ENCODE measurements around the gene ERRFI1.

The ERRFI1 gene

DNA sequence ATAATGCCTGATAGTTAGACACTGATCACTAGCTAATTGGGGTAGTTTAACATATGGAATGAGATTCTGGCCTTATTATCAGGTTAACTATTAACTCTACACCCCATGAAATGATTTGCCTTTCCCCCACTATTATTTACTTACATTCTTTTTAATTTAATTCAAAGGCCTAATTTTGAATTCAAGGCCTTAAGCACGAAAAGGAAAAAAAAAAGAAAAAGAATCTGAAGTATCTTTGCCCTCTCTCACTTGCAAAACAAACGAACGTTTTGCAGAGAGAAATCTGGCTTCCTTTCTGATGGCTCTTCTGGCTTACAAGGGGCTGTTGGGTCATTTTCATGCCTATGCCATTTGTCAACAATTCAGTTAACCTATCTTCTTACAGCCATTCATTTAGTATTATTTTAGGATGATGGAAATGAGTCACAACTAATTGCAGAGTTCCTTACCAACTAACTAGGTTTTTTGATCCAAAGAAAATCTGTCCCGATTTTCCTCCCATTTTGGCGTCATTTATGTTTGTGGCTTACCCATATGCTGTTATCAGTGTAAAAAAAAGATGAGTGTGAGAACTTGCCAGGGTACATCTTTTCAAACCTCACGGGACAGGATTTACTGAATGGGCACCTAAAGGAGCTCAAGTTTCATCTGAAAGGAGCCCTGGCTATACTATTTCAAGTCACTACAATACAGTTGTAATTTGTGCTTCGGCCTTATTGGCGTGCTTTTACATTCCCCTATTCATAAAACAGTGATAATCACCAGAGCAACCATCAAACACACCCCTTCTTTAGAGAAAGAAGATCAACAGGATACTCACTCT is 1.9 kb upstream of the ERRFI1 start:
- Mint-ChIP-seq H3K4me1 (ENCODE audit: low read depth) (peaks cover 10% of the 10 kb centered on the region), H3K27ac (no peak overlapping the region), H3K27me3 (peaks cover 38% of the 10 kb centered on the region), H3K4me3 (no peak overlapping the region), H3K9me3 (no peaks in the 10 kb centered on the region), H3K36me3 (ENCODE audit: low read depth) (no peaks in the 10 kb centered on the region)

DNA sequence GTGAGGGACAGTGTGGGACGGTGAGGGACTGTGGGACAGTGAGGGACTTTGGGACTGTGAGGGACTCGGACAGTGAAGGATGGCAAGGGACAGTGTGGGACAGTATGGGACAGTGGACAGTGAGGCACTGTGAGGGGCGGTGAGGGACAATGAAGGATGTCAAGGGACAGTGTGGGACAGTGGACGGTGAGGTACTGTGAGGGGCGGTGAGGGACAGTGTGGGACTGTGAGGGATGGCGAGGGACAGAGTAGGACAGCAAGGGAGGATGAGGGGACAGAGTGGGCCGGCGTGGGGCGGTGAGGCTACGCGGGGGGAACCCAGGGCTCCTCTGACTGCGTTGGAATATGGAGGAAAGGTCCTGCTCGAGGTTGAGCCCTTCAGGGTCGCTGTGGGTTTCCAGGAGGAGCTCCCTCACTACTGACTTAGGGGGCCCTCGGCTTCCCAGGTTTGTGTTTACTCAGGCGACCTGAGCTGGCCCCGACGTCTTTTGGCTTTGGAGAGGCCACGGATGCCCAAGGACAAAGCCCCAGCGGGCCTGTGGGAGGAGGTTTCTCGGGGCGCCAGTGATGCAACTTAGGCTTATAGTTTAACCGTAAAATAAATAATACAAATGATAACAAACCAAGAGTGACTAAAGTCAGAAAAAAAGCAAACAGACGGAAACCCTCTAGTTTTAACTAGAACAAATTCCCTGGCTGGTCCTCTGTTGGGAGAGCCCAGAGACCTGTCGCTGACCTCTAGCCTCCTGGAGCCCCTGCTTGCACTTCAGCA is 1.1 kb upstream of the ERRFI1 start:
- Mint-ChIP-seq H3K4me1 (ENCODE audit: low read depth) (peaks cover 10% of the 10 kb centered on the region), H3K9me3 (no peaks in the 10 kb centered on the region), H3K4me3 (peak overlapping the region; percentile 39), H3K27me3 (peaks cover 45% of the 10 kb centered on the region), H3K27ac (peak overlapping the region; percentile 15), H3K36me3 (ENCODE audit: low read depth) (no peaks in the 10 kb centered on the region)

- Mint-ChIP-seq H3K27me3 (peaks cover 48% of the 10 kb centered on the region), H3K4me3 (peak overlapping the region; percentile 88), H3K4me1 (ENCODE audit: low read depth) (peaks cover 10% of the 10 kb centered on the region), H3K9me3 (no peaks in the 10 kb centered on the region), H3K27ac (peak overlapping the region; percentile 74), H3K36me3 (ENCODE audit: low read depth) (no peaks in the 10 kb centered on the region)
These were observed 401 bp downstream of the ERRFI1 start for GRCh38 chr1:8025671-8026144.

DNA sequence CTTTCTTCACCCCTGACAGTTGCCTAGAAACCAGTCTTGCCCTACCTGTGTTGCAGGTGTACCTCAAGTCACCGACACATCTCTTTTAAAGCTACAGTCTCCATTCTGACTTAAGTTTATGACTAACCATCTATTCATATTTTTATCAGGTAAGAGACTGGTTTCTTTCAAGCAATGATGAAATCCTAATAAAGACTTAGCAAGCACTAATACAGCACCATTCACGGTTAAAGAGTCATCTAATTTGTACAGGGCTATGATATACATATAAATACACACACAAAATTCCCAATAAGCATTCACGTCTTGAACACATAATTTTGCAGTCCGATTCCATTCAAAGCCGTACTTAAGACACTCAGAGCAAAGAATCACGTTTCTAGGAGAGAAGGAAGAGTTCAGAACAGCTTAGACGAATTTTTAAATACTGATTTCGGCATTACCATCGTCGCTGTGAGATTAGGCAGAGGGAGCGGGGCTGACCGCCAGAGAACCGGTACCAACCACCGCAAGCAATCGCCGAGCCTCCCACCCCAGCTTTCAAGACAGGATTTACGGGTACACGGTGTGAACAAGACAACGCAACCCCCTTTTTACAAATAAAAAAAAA is 943 bp downstream of the ERRFI1 start:
- Mint-ChIP-seq H3K27me3 (peaks cover 48% of the 10 kb centered on the region), H3K9me3 (no peaks in the 10 kb centered on the region), H3K4me1 (ENCODE audit: low read depth) (peaks cover 10% of the 10 kb centered on the region), H3K27ac (peak overlapping the region; percentile 74), H3K36me3 (ENCODE audit: low read depth) (no peaks in the 10 kb centered on the region), H3K4me3 (peak overlapping the region; percentile 88)

DNA sequence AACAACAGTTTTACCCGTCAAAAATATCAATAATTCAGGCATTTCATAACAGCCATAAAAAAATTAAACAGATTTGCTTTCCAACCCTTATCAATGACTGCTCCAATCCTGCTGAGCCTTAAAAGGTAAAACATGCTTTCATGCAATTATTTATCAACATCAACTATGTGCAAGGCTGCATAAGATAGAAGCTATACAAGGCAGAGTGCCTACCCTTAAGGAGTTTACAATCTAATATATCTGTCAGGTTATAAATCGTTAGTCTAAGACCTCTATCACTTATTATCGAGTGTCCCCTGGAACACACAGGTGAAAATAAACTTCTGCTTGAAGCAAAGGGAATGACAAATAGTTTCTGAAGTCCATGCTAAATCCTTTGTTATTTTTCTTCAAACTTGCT is 1.8 kb downstream of the ERRFI1 start:
- no peak overlapping the region for H3K4me3 Mint-ChIP-seq

DNA sequence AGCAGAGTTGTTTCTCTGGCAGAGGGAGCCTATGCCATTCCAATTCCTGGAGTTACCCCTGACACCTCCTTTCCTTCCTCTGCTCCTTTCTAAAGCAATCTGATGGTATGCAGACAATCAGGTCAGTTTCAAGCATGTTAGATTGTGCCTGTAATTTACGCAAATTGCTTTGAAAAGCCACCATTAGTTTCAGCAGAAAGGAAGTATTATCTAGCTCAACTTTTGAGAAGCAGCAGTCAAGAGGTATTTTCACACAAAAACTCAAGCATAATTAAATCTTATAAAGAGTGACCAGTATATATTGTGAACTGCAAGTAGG is 2.2 kb downstream of the ERRFI1 start:
- Mint-ChIP-seq H3K4me3 (no peak overlapping the region), H3K4me1 (ENCODE audit: low read depth) (peaks cover 10% of the 10 kb centered on the region), H3K27ac (no peak overlapping the region), H3K36me3 (ENCODE audit: low read depth) (no peaks in the 10 kb centered on the region), H3K27me3 (peaks cover 52% of the 10 kb centered on the region), H3K9me3 (no peaks in the 10 kb centered on the region)

More for the DNA sequence above, 1.8 kb downstream of the ERRFI1 start:
- Mint-ChIP-seq H3K9me3 (no peaks in the 10 kb centered on the region), H3K4me1 (ENCODE audit: low read depth) (peaks cover 10% of the 10 kb centered on the region), H3K27ac (no peak overlapping the region), H3K36me3 (ENCODE audit: low read depth) (no peaks in the 10 kb centered on the region), H3K27me3 (peaks cover 49% of the 10 kb centered on the region)

GRCh38 chr1:8023287-8023994 is 2.7 kb downstream of the ERRFI1 start:
- H3K27me3 Mint-ChIP-seq = peaks cover 57% of the 10 kb centered on the region
- H3K27ac Mint-ChIP-seq = no peak overlapping the region
- H3K9me3 Mint-ChIP-seq = no peaks in the 10 kb centered on the region
- peaks cover 10% of the 10 kb centered on the region for H3K4me1 Mint-ChIP-seq (ENCODE audit: low read depth)
- H3K36me3 Mint-ChIP-seq (ENCODE audit: low read depth) = no peaks in the 10 kb centered on the region
- no peak overlapping the region for H3K4me3 Mint-ChIP-seq

DNA sequence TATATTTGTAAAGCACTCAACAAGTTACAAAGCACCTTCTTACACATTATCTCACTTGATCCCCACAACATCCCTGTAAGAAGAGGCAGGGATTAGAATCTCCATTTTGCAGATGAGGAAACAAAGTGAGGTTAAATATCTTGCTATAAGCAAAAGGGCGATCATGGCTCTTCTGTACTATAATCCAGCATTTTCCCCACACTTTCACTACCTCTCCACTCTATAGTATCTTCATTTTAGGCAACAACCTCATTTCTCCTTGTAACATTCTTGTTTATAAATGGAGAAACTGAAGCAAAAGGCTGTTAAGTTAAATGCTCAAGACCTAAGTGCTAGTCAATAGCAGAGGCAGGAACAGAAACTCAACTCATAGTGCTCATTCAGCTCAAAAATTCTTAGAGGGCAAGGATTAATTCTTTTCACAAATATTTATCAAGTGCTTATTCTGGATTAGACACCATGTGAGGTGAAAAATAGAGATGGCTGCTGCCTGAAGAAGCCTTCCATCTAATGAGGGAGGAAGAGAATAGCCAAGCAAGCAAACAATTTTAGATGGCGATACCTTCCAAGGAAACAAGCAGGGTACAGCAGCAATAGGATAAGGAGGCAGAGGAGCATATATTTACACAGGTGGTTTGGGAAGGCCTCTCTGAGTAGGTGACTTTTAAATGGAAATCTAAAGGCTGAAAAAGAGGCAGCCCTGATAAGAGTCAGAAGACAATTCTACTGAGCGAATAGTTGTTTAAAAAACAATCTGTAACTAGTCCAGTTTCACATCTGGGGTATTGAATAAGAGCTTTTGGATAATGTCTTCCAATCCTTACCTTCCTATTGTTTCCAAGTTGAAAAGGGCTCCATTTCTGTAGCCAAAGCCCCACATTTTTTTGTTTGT is 3.5 kb downstream of the ERRFI1 start:
- Mint-ChIP-seq H3K27me3 (peaks cover 57% of the 10 kb centered on the region), H3K4me3 (no peak overlapping the region), H3K36me3 (ENCODE audit: low read depth) (no peaks in the 10 kb centered on the region), H3K27ac (no peak overlapping the region), H3K4me1 (ENCODE audit: low read depth) (peaks cover 10% of the 10 kb centered on the region), H3K9me3 (no peaks in the 10 kb centered on the region)

DNA sequence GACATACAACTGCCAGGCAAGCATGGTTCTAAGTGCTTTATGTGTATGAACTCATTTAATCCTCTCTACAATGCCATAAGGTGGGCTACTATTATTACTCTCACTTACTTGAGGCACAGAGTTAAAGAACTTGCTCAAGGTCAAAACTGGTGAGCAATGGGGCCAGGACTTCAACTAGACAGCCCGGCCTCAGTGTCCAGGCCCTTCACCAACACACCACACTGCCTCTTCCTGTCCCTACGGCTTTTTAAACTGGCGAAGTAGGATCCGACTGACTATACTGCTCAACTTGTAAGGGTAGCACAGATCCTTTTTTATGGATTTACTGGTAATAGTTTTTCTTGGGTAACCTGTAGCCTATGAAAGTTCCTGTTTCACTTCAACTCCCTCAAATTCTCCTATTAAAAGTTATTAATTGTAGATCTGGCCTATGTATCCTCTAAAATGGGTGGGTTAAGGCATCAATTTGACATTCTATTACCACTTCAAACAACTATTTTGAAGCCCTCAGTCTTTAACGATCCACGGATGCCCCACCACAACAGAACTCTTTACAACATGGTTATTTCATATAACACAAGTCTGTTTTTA is 4.3 kb downstream of the ERRFI1 start:
- peaks cover 61% of the 10 kb centered on the region for H3K27me3 Mint-ChIP-seq
- no peak overlapping the region for H3K4me3 Mint-ChIP-seq
- no peaks in the 10 kb centered on the region for H3K36me3 Mint-ChIP-seq (ENCODE audit: low read depth)
- H3K4me1 Mint-ChIP-seq (ENCODE audit: low read depth) = peaks cover 8% of the 10 kb centered on the region
- H3K9me3 Mint-ChIP-seq = no peaks in the 10 kb centered on the region
- no peak overlapping the region for H3K27ac Mint-ChIP-seq

DNA sequence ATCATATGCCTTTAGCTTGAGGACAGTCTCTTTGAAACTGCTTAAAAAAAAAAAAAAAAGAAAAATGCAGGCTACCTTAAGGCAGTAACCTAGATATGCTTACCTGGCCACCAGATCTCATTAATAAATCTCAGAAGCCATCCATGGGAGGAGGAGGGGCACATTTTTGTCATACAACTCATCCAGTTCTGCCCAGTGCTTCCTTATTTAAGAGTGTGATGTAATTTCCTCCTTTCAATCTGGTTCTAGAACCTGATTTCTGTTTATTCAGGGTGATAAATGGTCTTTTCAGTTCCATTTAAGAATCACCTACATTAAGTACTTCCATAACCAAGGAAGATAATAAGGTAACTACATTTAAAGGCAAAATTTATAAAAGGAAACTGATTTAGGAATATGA is 6.1 kb downstream of the ERRFI1 start:
- Mint-ChIP-seq H3K9me3 (no peaks in the 10 kb centered on the region), H3K36me3 (ENCODE audit: low read depth) (no peaks in the 10 kb centered on the region), H3K27ac (no peak overlapping the region), H3K27me3 (peaks cover 64% of the 10 kb centered on the region), H3K4me3 (no peak overlapping the region), H3K4me1 (ENCODE audit: low read depth) (peaks cover 1% of the 10 kb centered on the region)

DNA sequence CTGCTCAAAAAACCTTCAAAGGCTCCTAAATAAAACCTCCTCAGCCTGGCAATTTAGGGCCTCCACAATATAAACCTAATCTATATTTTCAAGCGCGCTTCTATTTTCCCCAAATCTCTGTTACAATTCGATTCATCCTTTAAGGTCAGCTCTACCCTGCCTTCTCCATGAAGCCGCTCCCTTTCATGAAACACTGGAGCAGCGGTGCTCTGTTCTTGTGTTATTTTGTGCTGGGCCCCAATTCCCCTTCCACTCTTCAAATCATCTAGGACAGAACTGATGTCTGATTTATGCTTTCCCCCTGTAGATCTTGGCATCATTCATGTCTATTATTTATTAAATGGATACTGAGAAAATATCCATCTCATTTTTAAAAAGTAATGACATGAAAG is 6.9 kb downstream of the ERRFI1 start:
- Mint-ChIP-seq H3K4me3 (no peak overlapping the region), H3K27me3 (peaks cover 56% of the 10 kb centered on the region), H3K27ac (no peak overlapping the region), H3K4me1 (ENCODE audit: low read depth) (no peaks in the 10 kb centered on the region), H3K36me3 (ENCODE audit: low read depth) (no peaks in the 10 kb centered on the region), H3K9me3 (no peaks in the 10 kb centered on the region)

DNA sequence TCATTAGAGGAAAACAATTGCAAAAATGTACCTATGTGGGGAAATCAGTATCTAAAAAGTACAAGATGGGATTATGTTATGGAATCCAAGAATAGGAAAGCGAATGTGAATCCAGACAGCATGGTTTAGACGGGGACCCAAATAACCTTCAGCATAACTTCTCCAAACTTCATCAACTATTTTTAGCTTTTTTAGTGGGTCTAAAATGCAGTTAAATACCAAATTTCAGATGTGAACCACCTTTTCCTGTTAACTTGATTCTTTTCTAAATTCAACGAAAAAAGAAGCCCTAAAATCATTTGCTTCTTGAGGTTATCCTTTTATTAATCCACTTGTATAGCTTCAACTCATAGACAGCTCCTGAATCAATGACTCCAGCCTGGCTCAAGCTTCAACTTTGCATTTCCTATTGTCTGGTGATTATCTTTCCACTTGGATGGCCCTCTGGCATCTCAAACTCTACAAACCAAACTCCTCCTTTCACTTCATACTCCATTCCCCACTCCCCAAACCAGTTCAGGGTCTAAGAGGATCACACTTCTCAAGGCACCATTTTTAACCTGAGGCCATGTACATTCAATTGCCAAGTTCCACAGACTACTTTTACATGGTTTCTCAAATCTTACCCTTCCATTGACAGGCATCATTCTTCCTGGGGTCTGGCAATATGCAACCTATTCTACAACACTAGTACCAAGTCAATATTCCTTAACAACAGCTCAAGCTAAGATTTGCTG is 7.4 kb downstream of the ERRFI1 start:
- H3K36me3 Mint-ChIP-seq (ENCODE audit: low read depth) = no peaks in the 10 kb centered on the region
- no peak overlapping the region for H3K27ac Mint-ChIP-seq
- H3K4me1 Mint-ChIP-seq (ENCODE audit: low read depth) = no peaks in the 10 kb centered on the region
- H3K27me3 Mint-ChIP-seq = peaks cover 50% of the 10 kb centered on the region
- no peaks in the 10 kb centered on the region for H3K9me3 Mint-ChIP-seq
- no peak overlapping the region for H3K4me3 Mint-ChIP-seq

GRCh38 chr1:8017495-8018197 is 8.5 kb downstream of the ERRFI1 start:
- Mint-ChIP-seq H3K36me3 (ENCODE audit: low read depth) (no peaks in the 10 kb centered on the region), H3K27me3 (peaks cover 40% of the 10 kb centered on the region), H3K4me1 (ENCODE audit: low read depth) (no peaks in the 10 kb centered on the region), H3K27ac (no peak overlapping the region), H3K4me3 (no peak overlapping the region), H3K9me3 (no peaks in the 10 kb centered on the region)
